ENCODE results near the gene RNASE9.
"Not testable (repeated sequence)": the region's sequence is repeated elsewhere in the genome, so short reads cannot be mapped to it uniquely, and the experiment has no call there.

DNA sequence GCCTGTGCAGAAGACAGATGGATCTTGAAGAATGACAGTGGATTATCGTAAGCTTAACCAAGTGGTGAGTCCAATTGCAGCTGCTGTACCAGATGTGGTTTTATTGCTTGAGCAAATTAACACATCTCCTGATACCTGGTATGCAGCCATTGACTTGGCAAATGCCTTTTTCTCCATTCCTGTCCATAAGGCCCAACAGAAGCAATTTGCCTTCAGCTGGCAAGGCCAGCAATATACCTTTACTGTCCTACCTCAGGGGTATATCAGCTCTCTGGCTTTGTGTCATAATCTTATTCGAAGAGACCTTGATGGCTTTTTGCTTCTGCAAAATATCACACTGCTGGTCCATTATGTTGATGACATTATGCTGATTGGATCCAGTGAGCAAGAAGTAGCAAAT lies 9.0 kb upstream of the RNASE9 start:
- TF ChIP-seq, protein P1, sequence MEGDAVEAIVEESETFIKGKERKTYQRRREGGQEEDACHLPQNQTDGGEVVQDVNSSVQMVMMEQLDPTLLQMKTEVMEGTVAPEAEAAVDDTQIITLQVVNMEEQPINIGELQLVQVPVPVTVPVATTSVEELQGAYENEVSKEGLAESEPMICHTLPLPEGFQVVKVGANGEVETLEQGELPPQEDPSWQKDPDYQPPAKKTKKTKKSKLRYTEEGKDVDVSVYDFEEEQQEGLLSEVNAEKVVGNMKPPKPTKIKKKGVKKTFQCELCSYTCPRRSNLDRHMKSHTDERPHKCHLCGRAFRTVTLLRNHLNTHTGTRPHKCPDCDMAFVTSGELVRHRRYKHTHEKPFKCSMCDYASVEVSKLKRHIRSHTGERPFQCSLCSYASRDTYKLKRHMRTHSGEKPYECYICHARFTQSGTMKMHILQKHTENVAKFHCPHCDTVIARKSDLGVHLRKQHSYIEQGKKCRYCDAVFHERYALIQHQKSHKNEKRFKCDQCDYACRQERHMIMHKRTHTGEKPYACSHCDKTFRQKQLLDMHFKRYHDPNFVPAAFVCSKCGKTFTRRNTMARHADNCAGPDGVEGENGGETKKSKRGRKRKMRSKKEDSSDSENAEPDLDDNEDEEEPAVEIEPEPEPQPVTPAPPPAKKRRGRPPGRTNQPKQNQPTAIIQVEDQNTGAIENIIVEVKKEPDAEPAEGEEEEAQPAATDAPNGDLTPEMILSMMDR (IDR thresholded peaks at IDR 0.05): not testable (repeated sequence)
- not testable (repeated sequence) for TF ChIP-seq POLR2A (IDR thresholded peaks at IDR 0.05)

Data from testis (tissue), 2 donors.